BLaER1 (cell line): ENCODE measurements around the gene KCTD5.

Experiments
- H3K27ac ChIP-seq: shearing (Covaris generic); formaldehyde crosslinking; 2 replicates; pipeline ENCODE4 v1.8.1; 2022
- H3K27me3 ChIP-seq: shearing (Covaris generic); formaldehyde crosslinking; 2 replicates; pipeline ENCODE4 v1.8.1; 2022
- H3K36me3 ChIP-seq: shearing (Covaris generic); formaldehyde crosslinking; 2 replicates; pipeline ENCODE4 v1.8.1; 2022
- H3K4me1 ChIP-seq: shearing (Covaris generic); formaldehyde crosslinking; 2 replicates; pipeline ENCODE4 v1.8.1; 2022
- H3K4me2 ChIP-seq: shearing (Covaris generic); formaldehyde crosslinking; 2 replicates; pipeline ENCODE4 v1.8.1; 2022
- H3K4me3 ChIP-seq: shearing (Covaris generic); formaldehyde crosslinking; 2 replicates; pipeline ENCODE4 v1.8.1; 2022
- H3K9ac ChIP-seq: shearing (Covaris generic); formaldehyde crosslinking; 2 replicates; pipeline ENCODE4 v1.8.1; 2022
- H3K9me3 ChIP-seq: shearing (Covaris generic); formaldehyde crosslinking; 2 replicates; pipeline ENCODE4 v1.8.1; 2022
- H4K20me1 ChIP-seq: shearing (Covaris generic); formaldehyde crosslinking; 2 replicates; pipeline ENCODE4 v1.8.1; 2022
- Cebpa-rat ChIP-seq: shearing (Covaris generic); IDR thresholded peaks from 2 replicates; pipeline ENCODE4 v1.8.1; 2022

KCTD5 gene

GRCh38 chr16:2704983-2705275 is 22.6 kb downstream of the KCTD5 start:
- Histone ChIP-seq H3K9me3 (no peaks in the 10 kb centered on the region), H4K20me1 (peaks cover 99% of the 10 kb centered on the region), H3K9ac (no peak overlapping the region), H3K4me3 (no peak overlapping the region), H3K4me1 (peaks cover 83% of the 10 kb centered on the region), H3K27ac (no peak overlapping the region), H3K4me2 (peak overlapping the region; percentile 97), H3K36me3 (peaks cover 76% of the 10 kb centered on the region), H3K27me3 (no peaks in the 10 kb centered on the region)
- no peak for TF ChIP-seq Cebpa-rat

DNA sequence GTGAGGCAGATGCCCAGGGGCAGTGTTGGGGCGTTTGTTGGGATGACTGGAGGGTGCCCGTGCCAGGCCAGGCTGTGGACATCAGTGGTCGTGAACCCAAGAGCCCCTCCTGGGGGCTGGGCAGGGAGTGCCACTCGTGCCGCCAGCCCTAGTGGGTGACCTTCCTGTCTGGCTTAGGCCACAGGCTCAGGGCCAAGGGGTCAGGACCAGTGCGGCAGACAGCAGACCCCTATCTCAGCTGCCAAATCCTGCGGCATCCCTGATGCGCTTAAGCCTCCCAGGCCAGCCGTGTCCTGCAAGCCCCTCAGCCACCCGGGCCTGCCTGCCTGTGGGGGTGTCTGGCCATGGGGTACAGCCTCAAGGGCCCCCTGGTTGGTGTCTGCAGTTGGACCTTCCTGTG is 23.0 kb downstream of the KCTD5 start:
- Histone ChIP-seq H3K9me3 (no peaks in the 10 kb centered on the region), H4K20me1 (peaks cover 99% of the 10 kb centered on the region), H3K9ac (no peak overlapping the region), H3K27ac (no peak overlapping the region), H3K4me3 (no peak overlapping the region), H3K4me2 (peak overlapping the region; percentile 97; the same call in 1 of the 2 replicates), H3K4me1 (peaks cover 83% of the 10 kb centered on the region), H3K27me3 (no peaks in the 10 kb centered on the region), H3K36me3 (peaks cover 73% of the 10 kb centered on the region)
- TF ChIP-seq Cebpa-rat, result no peak

GRCh38 chr16:2706085-2706484 is 23.8 kb downstream of the KCTD5 start:
- Histone ChIP-seq H3K4me2 (no peak overlapping the region), H4K20me1 (peaks cover 99% of the 10 kb centered on the region), H3K36me3 (peaks cover 66% of the 10 kb centered on the region), H3K27ac (no peak overlapping the region), H3K9me3 (no peaks in the 10 kb centered on the region), H3K4me3 (no peak overlapping the region), H3K4me1 (peaks cover 83% of the 10 kb centered on the region), H3K9ac (no peak overlapping the region), H3K27me3 (no peaks in the 10 kb centered on the region)
- no peak for TF ChIP-seq Cebpa-rat

DNA sequence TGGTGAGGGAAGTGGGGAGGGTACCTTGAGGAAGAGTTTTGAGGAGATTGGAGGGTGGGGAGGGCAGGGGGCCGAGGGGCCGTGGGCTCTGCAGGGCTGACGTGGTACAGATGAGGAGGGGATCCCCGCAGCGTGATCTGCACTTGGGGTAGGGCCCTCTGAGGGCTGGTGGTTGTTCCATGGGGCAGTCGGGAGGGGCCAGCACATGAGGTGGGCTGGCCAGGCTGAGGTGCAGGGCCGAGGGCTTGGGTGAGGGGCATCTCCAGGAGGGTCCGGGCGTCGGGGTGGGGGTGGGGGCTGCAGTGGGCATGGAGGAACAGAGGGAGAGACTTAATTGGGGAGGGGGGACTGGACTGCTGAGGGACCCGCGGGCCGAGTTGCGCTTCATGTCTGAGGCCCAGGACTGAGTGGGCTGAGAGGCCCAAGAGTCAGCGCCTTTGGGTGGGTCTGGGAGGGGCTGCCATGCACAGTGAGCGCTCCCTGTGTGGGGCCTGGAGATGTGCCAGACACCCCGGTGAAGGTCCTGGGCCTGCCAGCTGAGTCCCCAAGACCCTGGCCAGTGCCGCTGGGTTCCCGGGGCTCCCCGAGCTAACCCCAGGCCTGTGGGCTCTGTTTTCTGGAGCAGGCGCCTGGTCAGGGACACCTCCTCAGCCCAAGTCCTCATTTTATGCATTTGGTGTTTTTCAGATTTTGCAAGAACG is 24.4 kb downstream of the KCTD5 start:
- no peak overlapping the region for H3K27ac ChIP-seq
- H3K27me3 ChIP-seq, result no peaks in the 10 kb centered on the region
- no peaks in the 10 kb centered on the region for H3K9me3 ChIP-seq
- H3K4me3 ChIP-seq, result no peak overlapping the region
- peaks cover 97% of the 10 kb centered on the region for H4K20me1 ChIP-seq
- no peak overlapping the region for H3K9ac ChIP-seq
- no peak overlapping the region for H3K4me2 ChIP-seq
- no peak for TF ChIP-seq Cebpa-rat
- H3K4me1 ChIP-seq, result peaks cover 80% of the 10 kb centered on the region
- H3K36me3 ChIP-seq, result peaks cover 60% of the 10 kb centered on the region

GRCh38 chr16:2707368-2708289 is 25.3 kb downstream of the KCTD5 start:
- no peak overlapping the region for H3K9ac ChIP-seq
- TF ChIP-seq Cebpa-rat, result no peak
- H3K4me3 ChIP-seq, result no peak overlapping the region
- H3K9me3 ChIP-seq, result no peaks in the 10 kb centered on the region
- no peak overlapping the region for H3K27ac ChIP-seq
- no peaks in the 10 kb centered on the region for H3K27me3 ChIP-seq
- peaks cover 56% of the 10 kb centered on the region for H3K36me3 ChIP-seq
- peaks cover 80% of the 10 kb centered on the region for H3K4me1 ChIP-seq
- H4K20me1 ChIP-seq, result peaks cover 97% of the 10 kb centered on the region
- no peak overlapping the region for H3K4me2 ChIP-seq

DNA sequence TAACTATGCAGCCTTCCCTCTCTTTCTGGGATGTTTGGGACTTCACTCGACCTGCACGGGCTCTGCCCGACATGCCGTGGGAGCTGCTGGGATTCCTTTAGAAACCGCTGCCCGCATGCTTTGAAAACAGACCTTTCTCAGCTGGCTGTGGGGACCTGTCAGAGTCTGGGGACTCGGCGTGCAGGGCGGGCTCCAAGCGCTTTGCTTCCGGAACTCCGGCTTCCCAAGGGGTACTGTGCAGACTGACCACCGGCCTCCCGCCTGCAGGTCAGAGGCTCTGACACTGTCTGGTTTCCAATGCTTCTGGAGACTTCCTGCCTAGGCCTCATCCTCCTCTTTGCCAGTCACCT is 25.9 kb downstream of the KCTD5 start:
- Histone ChIP-seq H3K27ac (no peak overlapping the region), H4K20me1 (peaks cover 92% of the 10 kb centered on the region), H3K4me3 (no peak overlapping the region), H3K4me1 (peaks cover 77% of the 10 kb centered on the region), H3K9ac (no peak overlapping the region), H3K36me3 (peaks cover 54% of the 10 kb centered on the region), H3K9me3 (no peaks in the 10 kb centered on the region), H3K4me2 (0 out of 2 replicates have a peak overlapping the region, but pooled peaks have one; percentile 2), H3K27me3 (no peaks in the 10 kb centered on the region)
- no peak for TF ChIP-seq Cebpa-rat

- Histone ChIP-seq H3K4me1 (peaks cover 77% of the 10 kb centered on the region), H4K20me1 (peaks cover 91% of the 10 kb centered on the region), H3K27ac (no peak overlapping the region), H3K9ac (no peak overlapping the region), H3K36me3 (peaks cover 54% of the 10 kb centered on the region), H3K27me3 (no peaks in the 10 kb centered on the region), H3K9me3 (no peaks in the 10 kb centered on the region), H3K4me3 (no peak overlapping the region), H3K4me2 (peak overlapping the region; percentile 61; the same call in 1 of the 2 replicates)
- no peak for TF ChIP-seq Cebpa-rat
Observed at GRCh38 chr16:2708955-2709587, 26.7 kb downstream of the KCTD5 start.

DNA sequence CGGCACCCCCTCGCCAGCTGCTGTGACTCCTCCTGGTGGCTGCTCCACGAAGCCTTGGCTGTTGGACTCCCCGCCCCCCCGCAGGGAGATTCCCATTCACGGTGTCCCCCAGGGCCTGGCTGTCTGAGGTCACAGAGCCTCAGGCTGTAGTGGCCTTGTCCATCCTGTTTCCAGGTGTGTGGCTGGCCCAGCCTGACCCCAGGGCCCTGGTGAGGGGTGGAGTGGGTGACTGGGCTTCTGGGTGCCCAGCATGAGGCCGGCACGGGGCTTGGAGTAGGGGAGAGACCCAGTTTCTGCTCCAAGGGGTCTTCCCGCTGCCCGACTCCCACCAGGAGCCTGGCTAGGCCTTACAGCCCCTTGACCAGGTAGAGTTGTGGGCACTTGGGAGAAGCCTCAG is 27.3 kb downstream of the KCTD5 start:
- no peaks in the 10 kb centered on the region for H3K27me3 ChIP-seq
- peaks cover 77% of the 10 kb centered on the region for H3K4me1 ChIP-seq
- peak overlapping the region; percentile 61 for H3K4me2 ChIP-seq
- H4K20me1 ChIP-seq, result peaks cover 91% of the 10 kb centered on the region
- H3K4me3 ChIP-seq, result no peak overlapping the region
- no peaks in the 10 kb centered on the region for H3K9me3 ChIP-seq
- no peak for TF ChIP-seq Cebpa-rat
- no peak overlapping the region for H3K27ac ChIP-seq
- H3K36me3 ChIP-seq, result peaks cover 51% of the 10 kb centered on the region
- H3K9ac ChIP-seq, result no peak overlapping the region

- Histone ChIP-seq H3K36me3 (peaks cover 45% of the 10 kb centered on the region), H3K27me3 (no peaks in the 10 kb centered on the region), H3K4me3 (no peak overlapping the region), H3K9ac (no peak overlapping the region), H3K9me3 (no peaks in the 10 kb centered on the region), H4K20me1 (peaks cover 91% of the 10 kb centered on the region), H3K4me2 (peak overlapping the region; percentile 61), H3K4me1 (peaks cover 77% of the 10 kb centered on the region), H3K27ac (no peak overlapping the region)
- no peak for TF ChIP-seq Cebpa-rat
Observed at GRCh38 chr16:2710021-2710710, 27.8 kb downstream of the KCTD5 start.
